ENCODE results near the gene FAM168A. TPM values are rescaled to one million over a fixed set of nuclear protein-coding genes. Genes with fewer than 3 reads are reported as not detected.

Gene FAM168A
- total RNA-seq, 4 donors from 2014 or later: 22.2 to 35.7 (median 30.4) TPM

DNA sequence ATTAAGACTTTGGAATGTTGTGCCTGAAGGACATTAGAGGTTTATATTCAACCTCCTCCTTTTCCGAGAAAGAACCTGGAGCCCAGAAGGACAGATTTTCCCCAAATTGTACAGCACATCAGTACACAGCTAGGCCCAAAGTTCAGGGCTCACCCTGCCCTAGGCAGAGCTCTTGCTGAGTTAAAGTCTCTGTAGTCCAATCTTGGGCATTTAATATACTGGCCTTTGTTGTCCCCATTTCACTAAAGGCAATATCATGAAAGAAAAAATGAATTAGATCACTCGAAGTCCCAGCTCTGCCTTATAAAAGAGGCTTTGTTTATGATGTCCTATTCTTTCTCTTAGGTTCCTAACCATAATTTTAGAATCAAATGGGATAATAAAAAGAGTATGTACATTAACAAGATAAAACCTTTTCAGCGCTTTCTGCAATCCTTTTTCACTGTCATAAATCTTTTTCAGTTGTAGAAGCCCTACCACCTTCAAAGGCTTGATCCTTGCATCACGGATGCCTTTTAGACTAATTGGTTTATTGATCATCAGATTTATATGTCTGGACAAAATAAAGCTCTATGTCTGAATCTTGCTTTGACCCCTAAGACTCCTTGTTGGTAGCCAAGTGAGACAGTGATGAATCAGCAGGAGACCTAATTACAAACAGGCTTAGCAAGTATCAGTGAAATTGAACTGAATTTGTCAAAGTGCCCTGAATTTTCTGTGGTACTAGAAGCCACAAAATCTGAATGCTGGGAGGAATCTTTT is 181.9 kb downstream of the FAM168A start:
- no peak for TF ChIP-seq POLR2A (IDR thresholded peaks at IDR 0.05)
- H3K4me1 ChIP-seq: no peaks in the 10 kb centered on the region
- H3K4me3 ChIP-seq: no peak overlapping the region
- H3K27me3 ChIP-seq: no peaks in the 10 kb centered on the region
- peaks cover 0 to 10% (median 0%) of the 10 kb centered on the region in 3 donors for H3K36me3 ChIP-seq
- DNase-seq: no peak
- no peak overlapping the region for H3K27ac ChIP-seq
- H3K9me3 ChIP-seq: no peaks in the 10 kb centered on the region

DNA sequence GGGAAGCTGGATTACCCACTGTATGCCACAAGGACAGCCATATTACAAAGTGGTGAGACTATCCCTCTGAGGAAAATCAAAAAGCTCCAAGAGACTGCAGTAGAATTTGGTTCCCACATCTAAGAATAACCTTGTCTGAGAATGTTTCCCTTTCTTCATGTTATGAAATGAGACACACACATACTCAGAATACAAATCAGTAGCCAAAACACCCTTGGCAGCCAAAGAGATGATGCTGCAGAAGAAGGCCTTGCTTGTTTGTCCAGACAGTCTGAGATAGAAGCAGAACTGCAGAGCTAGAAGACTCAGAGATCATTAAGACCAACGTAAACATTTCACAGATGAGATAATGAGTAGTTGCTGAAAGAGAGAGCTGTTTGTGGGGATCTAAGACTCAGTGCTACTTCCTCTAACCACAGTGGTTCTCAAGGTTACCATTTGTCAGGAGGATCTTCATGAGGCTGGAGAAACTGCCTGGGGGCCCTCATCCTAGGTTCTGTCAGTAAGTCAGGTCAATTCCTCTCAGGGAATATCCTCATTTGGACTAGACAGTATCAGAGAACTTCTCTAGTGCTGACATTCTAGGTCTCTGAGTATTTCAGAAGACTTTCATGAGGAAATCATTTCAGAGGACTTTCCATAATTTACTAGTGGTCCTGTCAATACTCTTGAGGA is 182.8 kb downstream of the FAM168A start:
- DNase-seq: no peak
- TF ChIP-seq POLR2A (IDR thresholded peaks at IDR 0.05): no peak
- no peak for TF ChIP-seq CTCF (IDR thresholded peaks at IDR 0.05)
- no peak overlapping the region for H3K4me3 ChIP-seq
- no peaks in the 10 kb centered on the region for H3K4me1 ChIP-seq
- H3K36me3 ChIP-seq: peaks cover 0 to 10% (median 0%) of the 10 kb centered on the region in 3 donors
- H3K27ac ChIP-seq: peak overlapping the region in 1 of 4 donors; percentile 27
- no peaks in the 10 kb centered on the region for H3K27me3 ChIP-seq
- H3K9me3 ChIP-seq: no peaks in the 10 kb centered on the region

DNA sequence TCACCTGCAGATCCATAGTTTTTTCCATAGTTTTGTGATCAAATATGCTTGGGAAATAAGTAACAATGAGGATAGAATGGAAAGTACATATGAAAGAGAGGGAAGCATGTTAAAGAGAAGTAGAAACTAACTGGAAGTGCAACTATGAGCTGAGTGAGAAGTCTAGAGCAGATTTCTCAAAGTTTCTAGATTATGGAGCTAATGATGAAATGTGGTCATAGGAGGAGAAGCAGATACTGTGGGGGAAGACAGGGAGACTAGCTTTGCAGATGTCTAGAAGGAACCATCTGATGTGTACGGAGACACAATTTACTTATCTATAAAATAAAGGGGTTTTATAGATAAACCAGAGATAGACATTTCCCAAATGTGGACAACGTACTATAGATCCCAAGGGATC is 184.7 kb downstream of the FAM168A start:
- no peak for DNase-seq
- H3K4me3 ChIP-seq: no peak overlapping the region
- no peaks in the 10 kb centered on the region for H3K9me3 ChIP-seq
- no peaks in the 10 kb centered on the region for H3K27me3 ChIP-seq
- H3K27ac ChIP-seq: no peak overlapping the region
- no peak for TF ChIP-seq CTCF (IDR thresholded peaks at IDR 0.05)
- no peak for TF ChIP-seq POLR2A (IDR thresholded peaks at IDR 0.05)
- H3K4me1 ChIP-seq: no peaks in the 10 kb centered on the region
- peaks cover 0 to 12% (median 0%) of the 10 kb centered on the region in 3 donors for H3K36me3 ChIP-seq

DNA sequence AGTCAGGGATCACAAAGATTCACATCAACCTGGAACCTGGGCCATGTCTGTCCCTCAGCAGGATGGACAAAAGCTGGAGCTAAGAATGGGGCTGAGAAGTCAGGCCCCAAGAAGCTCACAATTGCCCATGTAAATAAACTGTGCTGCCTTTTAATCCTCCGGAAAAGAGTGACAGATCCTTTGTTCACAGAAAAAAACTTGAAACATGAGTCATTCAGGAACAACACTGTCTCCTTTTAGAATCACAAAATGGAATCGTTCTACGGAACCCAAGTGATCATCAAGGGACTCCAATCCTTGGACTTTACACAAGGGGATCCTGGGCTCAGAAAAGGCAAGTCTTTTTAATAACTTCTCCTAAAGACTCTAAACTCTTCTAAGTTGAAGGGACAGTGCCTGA is 185.6 kb downstream of the FAM168A start:
- no peak overlapping the region for H3K4me3 ChIP-seq
- no peaks in the 10 kb centered on the region for H3K9me3 ChIP-seq
- no peak for DNase-seq
- no peaks in the 10 kb centered on the region for H3K4me1 ChIP-seq
- no peak for TF ChIP-seq POLR2A (IDR thresholded peaks at IDR 0.05)
- H3K27ac ChIP-seq: no peak overlapping the region
- no peaks in the 10 kb centered on the region for H3K27me3 ChIP-seq
- H3K36me3 ChIP-seq: peaks cover 0 to 14% (median 0%) of the 10 kb centered on the region in 3 donors

GRCh38 chr11:73411031-73411430 is 186.9 kb downstream of the FAM168A start:
- TF ChIP-seq POLR2A (IDR thresholded peaks at IDR 0.05) (no peak), CTCF (IDR thresholded peaks at IDR 0.05) (no peak)
- Histone ChIP-seq H3K36me3 (peaks cover 0 to 26% (median 0%) of the 10 kb centered on the region in 3 donors), H3K27me3 (no peaks in the 10 kb centered on the region), H3K27ac (no peak overlapping the region), H3K9me3 (no peaks in the 10 kb centered on the region), H3K4me1 (no peaks in the 10 kb centered on the region), H3K4me3 (no peak overlapping the region)
- no peak for DNase-seq

- TF ChIP-seq POLR2A (IDR thresholded peaks at IDR 0.05) (no peak), CTCF (IDR thresholded peaks at IDR 0.05) (no peak)
- Histone ChIP-seq H3K4me3 (no peak overlapping the region), H3K36me3 (peaks cover 0 to 30% (median 0%) of the 10 kb centered on the region in 3 donors), H3K4me1 (no peaks in the 10 kb centered on the region), H3K27ac (no peak overlapping the region), H3K9me3 (no peaks in the 10 kb centered on the region), H3K27me3 (no peaks in the 10 kb centered on the region)
- no peak for DNase-seq
These were observed 187.3 kb downstream of the FAM168A start for GRCh38 chr11:73410627-73411026.

All from Peyer's patch (tissue), 4 donors.